PC-9 (cell line): ENCODE results near the gene EVX1. TPM values are rescaled to one million over a fixed set of nuclear protein-coding genes. Genes with fewer than 3 reads are reported as not detected.

Source experiments
- BruUV-seq: library from RNA; stranded (reverse); fragments of 400-500 nt; replicated peaks from 2 replicates; lab custom pipeline; 2021; lab: Mats Ljungman, UMichigan
- CTCF ChIA-PET: fragments of 300-600 bp; sonication (Branson Sonifier 250); formaldehyde crosslinking; loops from one replicate; lab custom pipeline; 2022; ENCODE audit warnings: antibody characterized with exemption; lab: Charles Lee
- POLR2A ChIA-PET: fragments of 300-600 bp; sonication (Branson Sonifier 250); formaldehyde crosslinking; loops from one replicate; lab custom pipeline; 2022; ENCODE audit warnings: antibody characterized with exemption; ENCODE audit not compliant: unreplicated experiment; lab: Charles Lee
- DNase-seq, 2 experiments: peaks; one replicate each; pipeline versions ENCODE4 v3.0.0 to v3.0.0-alpha.2; 2015 to 2022; ENCODE audit warnings: mixed read lengths in 1 of 2
- H2AFZ ChIP-seq: fragments of 200-600 bp; sonication (generic); 2 replicates; pipeline ENCODE4 v1.8.1; 2017; ENCODE audit warnings: antibody characterized with exemption
- H3F3A ChIP-seq: fragments of 200-600 bp; sonication (generic); 2 replicates; pipeline ENCODE4 v1.8.1; 2017; ENCODE audit warnings: antibody characterized with exemption, mild to moderate bottlenecking, low read depth; ENCODE audit not compliant: insufficient read depth
- H3K27ac ChIP-seq: fragments of 200-600 bp; sonication (generic); 2 replicates; pipeline ENCODE4 v1.6.1; 2016; ENCODE audit warnings: mixed run types
- H3K27me3 ChIP-seq: fragments of 200-600 bp; sonication (generic); 2 replicates; pipeline ENCODE4 v1.6.1; 2016; ENCODE audit warnings: low read depth, mixed run types; ENCODE audit not compliant: insufficient read depth
- H3K36me3 ChIP-seq: fragments of 200-600 bp; sonication (generic); 2 replicates; pipeline ENCODE4 v1.6.1; 2016; ENCODE audit warnings: low read depth, mixed run types
- H3K4me1 ChIP-seq: fragments of 200-600 bp; sonication (generic); replicated peaks from 2 replicates; pipeline ENCODE4 v1.6.1; 2016; ENCODE audit warnings: mixed run types; ENCODE audit not compliant: insufficient read depth
- H3K4me2 ChIP-seq: fragments of 200-600 bp; sonication (generic); 2 replicates; pipeline ENCODE4 v1.6.1; 2017; ENCODE audit warnings: mixed run types
- H3K4me3 ChIP-seq: fragments of 200-600 bp; sonication (generic); 2 replicates; pipeline ENCODE4 v1.6.1; 2016; ENCODE audit warnings: mixed run types
- H3K79me2 ChIP-seq: fragments of 200-600 bp; sonication (generic); 2 replicates; pipeline ENCODE4 v1.6.1; 2017; ENCODE audit warnings: low read depth, mixed run types
- H3K9me2 ChIP-seq: fragments of 200-600 bp; sonication (generic); 2 replicates; pipeline ENCODE4 v1.8.1; 2017; ENCODE audit warnings: mild to moderate bottlenecking; ENCODE audit not compliant: insufficient read depth
- H3K9me3 ChIP-seq: fragments of 200-600 bp; sonication (generic); 2 replicates; pipeline ENCODE4 v1.8.1; 2016; ENCODE audit warnings: low read depth; ENCODE audit not compliant: insufficient read depth
- H4K20me1 ChIP-seq: fragments of 200-600 bp; sonication (generic); 2 replicates; pipeline ENCODE4 v1.8.1; 2017; ENCODE audit not compliant: insufficient read depth
- CTCF ChIP-seq: fragments of 200-600 bp; sonication (generic); conservative IDR thresholded peaks from 2 replicates; pipeline ENCODE4 v1.6.1; 2017; ENCODE audit warnings: mixed run types, antibody characterized with exemption, mild to moderate bottlenecking, moderate library complexity
- EZH2 ChIP-seq: fragments of 200-600 bp; sonication (generic); IDR thresholded peaks from 2 replicates; pipeline ENCODE4 v1.8.0; 2017; ENCODE audit warnings: antibody characterized with exemption, low read depth
- intact Hi-C: fragments of 100-400 bp; cut with micrococcal nuclease; formaldehyde crosslinking; loops from one replicate; pipeline ENCODE4 v1.10.0; 2022; ENCODE audit not compliant: unreplicated experiment
- total RNA-seq: library from RNA; stranded (reverse); gene quantifications from 2 replicates; pipeline ENCODE4 v1.2.3, GENCODE V29; 2021

Gene EVX1
- total RNA-seq, 1 experiment from 2014 or later, result not detected

- Histone ChIP-seq H3K9me3 (no peaks in the 10 kb centered on the region), H3K4me3 (peak overlapping the region; percentile 35; the same call in 1 of the 2 replicates), H3K4me2 (peak overlapping the region; percentile 53), H3K27ac (no peak overlapping the region), H3K4me1 (no peaks in the 10 kb centered on the region), H3K9me2 (no peaks in the 10 kb centered on the region), H3K27me3 (peaks cover 15% of the 10 kb centered on the region; the same call in 1 of the 2 replicates), H2AFZ (no peak overlapping the region; the same call in 1 of the 2 replicates), H4K20me1 (no peaks in the 10 kb centered on the region), H3K36me3 (no peaks in the 10 kb centered on the region), H3K79me2 (no peaks in the 10 kb centered on the region), H3F3A (peaks cover 19% of the 10 kb centered on the region; the same call in 1 of the 2 replicates)
- no TSS peak for BruUV-seq
- TF ChIP-seq CTCF, result no peak
- ChIA-PET POLR2A (interaction anchor here (0.6 kb wide), 2 partner anchors 384 to 899 kb away, joined by 3 read pairs; no protein-coding TSS in a partner anchor), CTCF (interaction anchor here (0.6 to 1.7 kb wide), 12 partner anchors 14 to 895 kb away, joined by 3 to 11 read pairs (median 4); partner anchors contain the start of gene HOXA11)
- intact Hi-C loops, result loop anchor here (5.0 to 10.0 kb wide), 3 partner anchors 546 to 1656 kb away; partner anchors contain the start of gene TAX1BP1
- peak in 1 of 2 experiments; percentile 19 for DNase-seq
These were observed 43.5 kb upstream of the EVX1 start for GRCh38 chr7:27198871-27199801.

DNA sequence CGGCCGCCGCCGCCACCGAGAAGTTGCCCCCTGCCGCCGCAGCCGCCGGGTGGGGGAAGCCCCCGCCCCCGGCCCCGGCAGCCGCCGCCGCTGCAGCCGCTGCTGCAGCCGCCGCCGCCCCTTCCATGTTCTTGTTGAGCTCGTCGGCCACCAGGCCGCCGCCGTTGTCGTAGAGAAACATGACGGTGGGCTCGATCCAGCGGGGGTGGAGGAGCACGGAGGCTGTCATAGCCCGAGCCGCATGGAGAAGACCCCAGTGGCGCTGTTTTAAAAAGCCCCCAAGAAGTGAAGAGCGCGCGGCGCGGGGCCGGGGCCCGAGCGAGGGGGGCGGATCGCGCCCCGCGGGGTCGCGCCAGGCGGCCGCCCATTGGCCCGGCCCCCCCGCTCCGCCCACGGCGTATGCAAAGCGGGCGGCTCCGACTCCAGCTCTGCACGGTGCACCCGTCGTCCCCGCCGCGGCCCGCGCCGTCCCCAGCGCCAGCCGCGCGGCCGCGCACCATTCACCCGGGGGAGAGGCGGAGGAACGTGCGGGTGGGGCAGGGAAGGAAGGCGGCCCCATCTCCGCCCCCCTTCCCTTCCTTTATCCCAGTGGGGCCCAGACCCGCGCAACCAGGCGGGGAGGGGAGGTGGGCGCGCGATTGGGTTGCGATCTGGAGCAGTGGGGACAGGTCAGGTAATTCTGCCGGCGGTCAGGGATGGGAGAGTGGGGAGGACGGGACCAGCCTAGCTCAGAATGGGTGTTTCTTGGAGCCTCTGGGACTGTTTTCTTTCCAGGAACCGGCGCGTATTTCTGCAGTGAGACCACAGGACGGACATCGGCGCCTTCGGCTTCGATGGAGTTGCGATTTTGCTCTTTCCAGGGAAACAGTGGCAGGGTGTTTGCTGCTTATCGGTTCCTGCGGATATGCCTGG is 42.5 kb upstream of the EVX1 start, which contains the start of gene HOXA13:
TSS of gene HOXA13 (minus strand) at position 243 of the 912 bp plus-strand sequence. CDS start at position 229, 14 bp downstream.
- DNase-seq, result peak; percentile 55 to 83
- no peaks in the 10 kb centered on the region for H3K4me1 ChIP-seq
- no peaks in the 10 kb centered on the region for H4K20me1 ChIP-seq
- CTCF ChIA-PET, result interaction anchor here (0.6 to 1.7 kb wide), 6 partner anchors 376 to 894 kb away, joined by 3 to 9 read pairs (median 4); no protein-coding TSS in a partner anchor
- peaks cover 19% of the 10 kb centered on the region; the same call in 1 of the 2 replicates for H3F3A ChIP-seq
- no peaks in the 10 kb centered on the region for H3K36me3 ChIP-seq
- TF ChIP-seq CTCF, result no peak
- TF ChIP-seq EZH2, result no peak
- H3K9me2 ChIP-seq, result no peaks in the 10 kb centered on the region
- no peak within 1 kb of the TSS for H3K27ac ChIP-seq
- BruUV-seq, result no TSS peak
- intact Hi-C loops, result loop anchor here (1.0 to 10.0 kb wide), 5 partner anchors 376 to 1655 kb away; partner anchors contain the start of genes HIBADH and TAX1BP1
- peak within 1 kb of the TSS; percentile 66 for H3K4me3 ChIP-seq
- peaks cover 19% of the 10 kb centered on the region; the same call in 1 of the 2 replicates for H3K27me3 ChIP-seq
- peak within 1 kb of the TSS; percentile 92 for H3K4me2 ChIP-seq
- no peaks in the 10 kb centered on the region for H3K79me2 ChIP-seq
- POLR2A ChIA-PET, result no interaction called here
- H2AFZ ChIP-seq, result peak within 1 kb of the TSS; percentile 80
- H3K9me3 ChIP-seq, result no peaks in the 10 kb centered on the region
